Measurements from ENCODE around the gene RBL1. TPM values are rescaled to one million over a fixed set of nuclear protein-coding genes. Genes with fewer than 3 reads are reported as not detected.

RBL1 gene
- total and polyA plus RNA-seq, 10 of the 15 experiments (the other 5 are each of a cell fraction or from before 2014, with no cell fraction given), result 4.5 to 51.1 (median 24.9) TPM

GRCh38 chr20:37095599-37096414, at the start of gene RBL1 (continued):
- TF ChIP-seq CTCF (IDR thresholded peaks at IDR 0.05 in 2 of 3, conservative IDR thresholded peaks at IDR 0.05 in 1 of 3; ENCODE audit: control insufficient read depth in 2 of 3, extremely low read depth in 1 of 3, insufficient read depth in 1 of 3, low read depth in 3 of 3, low read length in 3 of 3), result peak; percentile 4 to 13 (median 7); a peak in 1 of 6 replicates
- peak; percentile 67; the same call in 1 of the 2 replicates for TF ChIP-seq BACH1 (IDR thresholded peaks at IDR 0.05; ENCODE audit: borderline replicate concordance)
- peak; percentile 67 for TF ChIP-seq TCF7 (IDR thresholded peaks at IDR 0.05; ENCODE audit: borderline replicate concordance)
- TF ChIP-seq ZSCAN29 (IDR thresholded peaks at IDR 0.05), result no peak
- peak; percentile 77 for TF ChIP-seq POU2F2 (IDR thresholded peaks at IDR 0.05; ENCODE audit: borderline replicate concordance, low read depth, low read length)
- TF ChIP-seq, protein P1, sequence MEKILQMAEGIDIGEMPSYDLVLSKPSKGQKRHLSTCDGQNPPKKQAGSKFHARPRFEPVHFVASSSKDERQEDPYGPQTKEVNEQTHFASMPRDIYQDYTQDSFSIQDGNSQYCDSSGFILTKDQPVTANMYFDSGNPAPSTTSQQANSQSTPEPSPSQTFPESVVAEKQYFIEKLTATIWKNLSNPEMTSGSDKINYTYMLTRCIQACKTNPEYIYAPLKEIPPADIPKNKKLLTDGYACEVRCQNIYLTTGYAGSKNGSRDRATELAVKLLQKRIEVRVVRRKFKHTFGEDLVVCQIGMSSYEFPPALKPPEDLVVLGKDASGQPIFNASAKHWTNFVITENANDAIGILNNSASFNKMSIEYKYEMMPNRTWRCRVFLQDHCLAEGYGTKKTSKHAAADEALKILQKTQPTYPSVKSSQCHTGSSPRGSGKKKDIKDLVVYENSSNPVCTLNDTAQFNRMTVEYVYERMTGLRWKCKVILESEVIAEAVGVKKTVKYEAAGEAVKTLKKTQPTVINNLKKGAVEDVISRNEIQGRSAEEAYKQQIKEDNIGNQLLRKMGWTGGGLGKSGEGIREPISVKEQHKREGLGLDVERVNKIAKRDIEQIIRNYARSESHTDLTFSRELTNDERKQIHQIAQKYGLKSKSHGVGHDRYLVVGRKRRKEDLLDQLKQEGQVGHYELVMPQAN (conservative IDR thresholded peaks at IDR 0.05), result peak; percentile 95; the same call in 1 of the 2 replicates
- peak; percentile 89 for TF ChIP-seq HCFC1 (IDR thresholded peaks at IDR 0.05; ENCODE audit: low read length)
- TF ChIP-seq, protein P2, sequence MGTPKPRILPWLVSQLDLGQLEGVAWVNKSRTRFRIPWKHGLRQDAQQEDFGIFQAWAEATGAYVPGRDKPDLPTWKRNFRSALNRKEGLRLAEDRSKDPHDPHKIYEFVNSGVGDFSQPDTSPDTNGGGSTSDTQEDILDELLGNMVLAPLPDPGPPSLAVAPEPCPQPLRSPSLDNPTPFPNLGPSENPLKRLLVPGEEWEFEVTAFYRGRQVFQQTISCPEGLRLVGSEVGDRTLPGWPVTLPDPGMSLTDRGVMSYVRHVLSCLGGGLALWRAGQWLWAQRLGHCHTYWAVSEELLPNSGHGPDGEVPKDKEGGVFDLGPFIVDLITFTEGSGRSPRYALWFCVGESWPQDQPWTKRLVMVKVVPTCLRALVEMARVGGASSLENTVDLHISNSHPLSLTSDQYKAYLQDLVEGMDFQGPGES (IDR thresholded peaks at IDR 0.05), result 0 out of 2 replicates have a peak, but pooled peaks have one; percentile 54
- TF ChIP-seq MYC (IDR thresholded peaks at IDR 0.05; ENCODE audit: insufficient read depth, insufficient read length, insufficient replicate concordance, low read length, severe bottlenecking), result peak; percentile 52
- TF ChIP-seq PRDM15 (CRISPR knock-in tag; IDR thresholded peaks at IDR 0.05), result no peak
- TF ChIP-seq HDGF (IDR thresholded peaks at IDR 0.05), result no peak
- peak; percentile 10; the same call in 1 of the 2 replicates for TF ChIP-seq JUNB (IDR thresholded peaks at IDR 0.05)
- peak; percentile 62 for TF ChIP-seq ZBED1 (IDR thresholded peaks at IDR 0.05; ENCODE audit: borderline replicate concordance)
- peak; percentile 68 for TF ChIP-seq NR2C1 (IDR thresholded peaks at IDR 0.05)
- peak; percentile 96 for TF ChIP-seq POLR2A (IDR thresholded peaks at IDR 0.05; ENCODE audit: low read depth, low read length)
- TF ChIP-seq SRF (IDR thresholded peaks at IDR 0.05; ENCODE audit: low read depth in 2 of 2, low read length in 2 of 2), result no peak
- TF ChIP-seq CHD2 (IDR thresholded peaks at IDR 0.05; ENCODE audit: borderline replicate concordance, low read depth, low read length), result peak; percentile 96
- no peak for TF ChIP-seq NFXL1 (IDR thresholded peaks at IDR 0.05; ENCODE audit: borderline replicate concordance)
- 0 out of 2 replicates have a peak, but pooled peaks have one; percentile 78 for TF ChIP-seq CBX5 (IDR thresholded peaks at IDR 0.05; ENCODE audit: low read depth)
